ENCODE data around the gene ZDHHC3. TPM values are rescaled to one million over a fixed set of nuclear protein-coding genes. Genes with fewer than 3 reads are reported as not detected.

Gene ZDHHC3
- total RNA-seq, 1 experiment from 2014 or later = 122 TPM

DNA sequence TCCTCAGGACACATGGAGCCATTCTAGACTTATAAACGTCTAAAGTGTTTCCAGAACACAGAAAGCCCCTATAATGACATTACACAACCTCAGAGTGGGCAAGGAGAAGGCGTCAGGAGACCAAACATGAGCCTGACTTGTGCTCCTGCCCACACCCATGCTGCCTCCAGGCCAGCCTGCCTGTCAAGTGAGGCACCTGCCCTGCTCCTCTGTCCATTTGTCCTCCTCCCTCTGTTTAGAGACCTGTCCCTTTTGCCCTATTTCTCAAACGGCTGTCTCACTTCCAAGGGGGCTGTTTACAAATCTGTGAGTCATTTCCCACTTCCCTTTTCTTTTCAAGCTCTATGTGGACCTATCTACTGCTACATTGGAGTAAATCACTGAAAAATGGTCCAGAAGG is 21.0 kb downstream of the ZDHHC3 start:
- Histone ChIP-seq H3K4me2 (ENCODE audit: low read length) (peak overlapping the region; percentile 52), H3K9ac (ENCODE audit: low read length) (peak overlapping the region; percentile 7), H3K9me2 (replicated peaks; ENCODE audit: low read length) (no peaks in the 10 kb centered on the region), H3K36me3 (ENCODE audit: low read depth, low read length) (peaks cover 23% of the 10 kb centered on the region; the same call in 1 of the 2 replicates), H3K79me2 (ENCODE audit: low read length) (peaks cover 83% of the 10 kb centered on the region), H3K27me3 (ENCODE audit: low read length) (no peaks in the 10 kb centered on the region), H3K4me3 (ENCODE audit: low read length) (no peak overlapping the region), H2AFZ (ENCODE audit: low read length) (no peak overlapping the region), H3K9me3 (ENCODE audit: low read length) (no peaks in the 10 kb centered on the region), H4K20me1 (ENCODE audit: low read length) (peaks cover 11% of the 10 kb centered on the region; the same call in 1 of the 2 replicates), H3K4me1 (ENCODE audit: insufficient read depth, low read length) (peaks cover 45% of the 10 kb centered on the region), H3K27ac (ENCODE audit: low read length) (peak overlapping the region; percentile 72), H3F3A (ENCODE audit: low read length, unreplicated experiment) (peaks cover 4% of the 10 kb centered on the region)
- CTCF ChIA-PET = interaction anchor here (0.7 kb wide), 1 partner anchor 88 kb away, joined by 3 read pairs; no protein-coding TSS in a partner anchor
- ATAC-seq = peak; percentile 99
- no peak for TF ChIP-seq EZH2phosphoT487 (IDR thresholded peaks at IDR 0.05; ENCODE audit: borderline replicate concordance, low read length)
- TF ChIP-seq EZH2 (IDR thresholded peaks at IDR 0.05; ENCODE audit: low read length, unreplicated experiment) = no peak
- TF ChIP-seq, protein P1, sequence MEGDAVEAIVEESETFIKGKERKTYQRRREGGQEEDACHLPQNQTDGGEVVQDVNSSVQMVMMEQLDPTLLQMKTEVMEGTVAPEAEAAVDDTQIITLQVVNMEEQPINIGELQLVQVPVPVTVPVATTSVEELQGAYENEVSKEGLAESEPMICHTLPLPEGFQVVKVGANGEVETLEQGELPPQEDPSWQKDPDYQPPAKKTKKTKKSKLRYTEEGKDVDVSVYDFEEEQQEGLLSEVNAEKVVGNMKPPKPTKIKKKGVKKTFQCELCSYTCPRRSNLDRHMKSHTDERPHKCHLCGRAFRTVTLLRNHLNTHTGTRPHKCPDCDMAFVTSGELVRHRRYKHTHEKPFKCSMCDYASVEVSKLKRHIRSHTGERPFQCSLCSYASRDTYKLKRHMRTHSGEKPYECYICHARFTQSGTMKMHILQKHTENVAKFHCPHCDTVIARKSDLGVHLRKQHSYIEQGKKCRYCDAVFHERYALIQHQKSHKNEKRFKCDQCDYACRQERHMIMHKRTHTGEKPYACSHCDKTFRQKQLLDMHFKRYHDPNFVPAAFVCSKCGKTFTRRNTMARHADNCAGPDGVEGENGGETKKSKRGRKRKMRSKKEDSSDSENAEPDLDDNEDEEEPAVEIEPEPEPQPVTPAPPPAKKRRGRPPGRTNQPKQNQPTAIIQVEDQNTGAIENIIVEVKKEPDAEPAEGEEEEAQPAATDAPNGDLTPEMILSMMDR (conservative IDR thresholded peaks at IDR 0.05; ENCODE audit: low read depth, low read length) = no peak
- intact Hi-C loops (cut with micrococcal nuclease) = loop anchor here (1.0 to 2.0 kb wide), 3 partner anchors 11 to 40 kb away; no protein-coding TSS in a partner anchor
- DNase-seq = peak; percentile 94
- POLR2A ChIA-PET (ENCODE audit: unreplicated experiment) = interaction anchor here (0.6 to 1.0 kb wide), 3 partner anchors 9 to 308 kb away, joined by 3 to 7 read pairs (median 3); partner anchors contain the start of genes EXOSC7 and ZDHHC3
- no TSS peak for BruUV-seq (replicated peaks)

DNA sequence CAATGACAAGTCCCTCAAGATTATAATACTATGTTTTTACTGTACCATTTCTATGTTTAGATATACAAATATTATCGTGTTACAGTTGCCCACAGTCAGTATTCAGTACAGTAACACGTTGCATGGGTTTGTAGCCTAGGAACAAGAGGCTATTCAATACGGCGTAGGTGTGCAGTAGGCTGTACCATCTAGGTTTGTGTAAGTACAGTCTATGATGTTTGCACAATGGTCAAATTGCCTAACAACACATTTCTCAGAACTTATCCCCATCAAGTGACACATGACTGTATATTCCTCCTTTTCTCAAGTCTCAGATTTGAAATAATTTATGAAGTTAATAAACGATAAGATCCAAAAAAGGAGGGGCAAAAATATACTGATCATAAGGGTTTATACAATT is 21.7 kb downstream of the ZDHHC3 start:
- no peak overlapping the region for H3K4me3 ChIP-seq (ENCODE audit: low read length)
- intact Hi-C loops (cut with micrococcal nuclease) = loop anchor here (2.0 kb wide), 2 partner anchors 38 to 40 kb away; no protein-coding TSS in a partner anchor
- no peaks in the 10 kb centered on the region for H3K9me2 ChIP-seq (replicated peaks; ENCODE audit: low read length)
- no peak overlapping the region for H2AFZ ChIP-seq (ENCODE audit: low read length)
- H3K4me1 ChIP-seq (ENCODE audit: insufficient read depth, low read length) = peaks cover 45% of the 10 kb centered on the region
- peak overlapping the region; percentile 52 for H3K4me2 ChIP-seq (ENCODE audit: low read length)
- peaks cover 82% of the 10 kb centered on the region for H3K79me2 ChIP-seq (ENCODE audit: low read length)
- H3K9ac ChIP-seq (ENCODE audit: low read length) = peak overlapping the region; percentile 7
- no peaks in the 10 kb centered on the region for H3K27me3 ChIP-seq (ENCODE audit: low read length)
- ChIA-PET POLR2A (ENCODE audit: unreplicated experiment) (no interaction called here), CTCF (no interaction called here)
- H3K27ac ChIP-seq (ENCODE audit: low read length) = peak overlapping the region; percentile 72
- H3K9me3 ChIP-seq (ENCODE audit: low read length) = no peaks in the 10 kb centered on the region
- no TSS peak for BruUV-seq (replicated peaks)
- peaks cover 11% of the 10 kb centered on the region; the same call in 1 of the 2 replicates for H4K20me1 ChIP-seq (ENCODE audit: low read length)
- H3F3A ChIP-seq (ENCODE audit: low read length, unreplicated experiment) = peaks cover 4% of the 10 kb centered on the region
- ATAC-seq (no peak), DNase-seq (no peak)
- TF ChIP-seq EZH2phosphoT487 (IDR thresholded peaks at IDR 0.05; ENCODE audit: borderline replicate concordance, low read length) = no peak
- no peak for TF ChIP-seq EZH2 (IDR thresholded peaks at IDR 0.05; ENCODE audit: low read length, unreplicated experiment)
- TF ChIP-seq, protein P1 (conservative IDR thresholded peaks at IDR 0.05; ENCODE audit: low read depth, low read length) = no peak
- peaks cover 23% of the 10 kb centered on the region; the same call in 1 of the 2 replicates for H3K36me3 ChIP-seq (ENCODE audit: low read depth, low read length)

DNA sequence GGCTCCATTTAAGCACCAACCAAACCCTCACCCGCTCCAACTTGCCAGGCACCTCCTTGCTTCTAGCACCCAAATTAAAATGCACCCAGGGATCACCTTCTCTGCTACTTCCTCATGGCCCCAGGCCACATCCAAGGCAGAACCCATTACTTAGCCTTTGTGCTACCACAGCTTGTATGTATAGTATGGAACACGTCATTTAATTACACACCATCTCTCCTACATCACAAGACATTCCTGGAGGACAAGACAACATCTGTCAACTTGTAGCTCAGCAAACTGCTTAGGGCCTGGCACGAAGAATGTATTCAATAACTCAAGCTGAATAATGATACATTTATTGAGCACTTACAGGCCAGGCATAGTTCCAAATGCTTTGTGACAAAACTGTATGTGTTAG is 23.3 kb downstream of the ZDHHC3 start:
- Histone ChIP-seq H3K9ac (ENCODE audit: low read length) (no peak overlapping the region), H4K20me1 (ENCODE audit: low read length) (peaks cover 11% of the 10 kb centered on the region; the same call in 1 of the 2 replicates), H3K4me1 (ENCODE audit: insufficient read depth, low read length) (peaks cover 35% of the 10 kb centered on the region), H3K9me2 (replicated peaks; ENCODE audit: low read length) (no peaks in the 10 kb centered on the region), H3K36me3 (ENCODE audit: low read depth, low read length) (peaks cover 12% of the 10 kb centered on the region; the same call in 1 of the 2 replicates), H3K27me3 (ENCODE audit: low read length) (no peaks in the 10 kb centered on the region), H2AFZ (ENCODE audit: low read length) (no peak overlapping the region), H3K79me2 (ENCODE audit: low read length) (peaks cover 72% of the 10 kb centered on the region), H3K4me3 (ENCODE audit: low read length) (no peak overlapping the region), H3K9me3 (ENCODE audit: low read length) (no peaks in the 10 kb centered on the region), H3K27ac (ENCODE audit: low read length) (no peak overlapping the region), H3K4me2 (ENCODE audit: low read length) (no peak overlapping the region), H3F3A (ENCODE audit: low read length, unreplicated experiment) (peaks cover 4% of the 10 kb centered on the region)
- BruUV-seq (replicated peaks) = no TSS peak
- no peak for TF ChIP-seq EZH2phosphoT487 (IDR thresholded peaks at IDR 0.05; ENCODE audit: borderline replicate concordance, low read length)
- no peak for TF ChIP-seq EZH2 (IDR thresholded peaks at IDR 0.05; ENCODE audit: low read length, unreplicated experiment)
- TF ChIP-seq, protein P1 (conservative IDR thresholded peaks at IDR 0.05; ENCODE audit: low read depth, low read length) = no peak
- ChIA-PET CTCF (no interaction called here), POLR2A (ENCODE audit: unreplicated experiment) (no interaction called here)
- ATAC-seq (no peak), DNase-seq (no peak)
- intact Hi-C loops (cut with micrococcal nuclease) = no loop called here

Data from PC-3 (cell line).